ENCODE results near the gene FBXL2.
"Not testable (repeated sequence)": the region's sequence is repeated elsewhere in the genome, so short reads cannot be mapped to it uniquely, and the experiment has no call there.

FBXL2 gene

DNA sequence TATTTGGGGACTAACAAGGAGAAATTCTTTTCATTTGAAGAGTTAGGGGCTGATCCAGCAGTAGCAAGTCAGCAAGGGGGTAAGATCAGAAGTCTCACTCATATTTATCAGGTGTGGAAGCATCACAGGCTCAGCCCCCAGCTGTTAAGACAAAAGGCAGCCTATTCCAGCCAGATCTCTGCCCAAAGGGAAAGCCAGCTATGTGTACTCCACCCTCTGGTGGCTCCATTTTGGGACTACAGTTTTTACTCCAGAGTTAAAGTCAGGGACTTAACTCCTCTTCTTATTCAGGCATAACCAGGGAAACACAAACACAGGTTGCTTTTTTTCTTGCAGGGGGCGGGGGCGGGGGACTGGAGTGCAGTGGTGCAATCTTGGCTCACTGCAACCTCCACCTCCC lies 143.7 kb downstream of the FBXL2 start:
- no peak for TF ChIP-seq CTCF (IDR thresholded peaks at IDR 0.05; ENCODE audit: low read depth, low read length)
- DNase-seq (ENCODE audit: extremely low read depth, low read depth), result no peak

GRCh38 chr3:33424606-33425452 lies 147.6 kb downstream of the FBXL2 start:
- no peak for DNase-seq (ENCODE audit: extremely low read depth, low read depth)
- TF ChIP-seq CTCF (IDR thresholded peaks at IDR 0.05; ENCODE audit: low read depth, low read length), result no peak

DNA sequence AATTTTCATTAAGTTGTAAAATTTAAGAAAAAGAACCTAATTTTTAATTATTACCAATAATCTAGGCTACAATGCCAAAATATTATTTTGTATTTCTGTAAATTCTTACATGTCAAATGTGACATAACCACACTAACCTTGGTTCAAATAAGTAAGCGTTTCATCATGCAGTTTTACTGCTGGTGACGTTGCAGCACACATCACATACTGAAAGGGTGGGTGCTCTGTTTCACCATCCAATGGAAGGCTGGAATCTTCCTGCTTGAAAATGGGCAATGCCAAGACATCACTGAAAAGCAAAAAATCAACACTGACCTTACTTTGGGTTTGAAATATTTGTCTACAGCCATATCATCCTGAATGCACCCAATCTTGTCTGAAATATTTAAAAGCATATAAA lies 148.2 kb downstream of the FBXL2 start:
- no peak for DNase-seq (ENCODE audit: extremely low read depth, low read depth)
- TF ChIP-seq CTCF (IDR thresholded peaks at IDR 0.05; ENCODE audit: low read depth, low read length), result no peak

- TF ChIP-seq CTCF (IDR thresholded peaks at IDR 0.05; ENCODE audit: low read depth, low read length), result no peak
- DNase-seq (ENCODE audit: extremely low read depth, low read depth), result no peak
Measured at GRCh38 chr3:33426068-33426467, 148.8 kb downstream of the FBXL2 start.

GRCh38 chr3:33426630-33427317 lies 149.5 kb downstream of the FBXL2 start:
- DNase-seq (ENCODE audit: extremely low read depth, low read depth), result no peak
- no peak for TF ChIP-seq CTCF (IDR thresholded peaks at IDR 0.05; ENCODE audit: low read depth, low read length)

DNA sequence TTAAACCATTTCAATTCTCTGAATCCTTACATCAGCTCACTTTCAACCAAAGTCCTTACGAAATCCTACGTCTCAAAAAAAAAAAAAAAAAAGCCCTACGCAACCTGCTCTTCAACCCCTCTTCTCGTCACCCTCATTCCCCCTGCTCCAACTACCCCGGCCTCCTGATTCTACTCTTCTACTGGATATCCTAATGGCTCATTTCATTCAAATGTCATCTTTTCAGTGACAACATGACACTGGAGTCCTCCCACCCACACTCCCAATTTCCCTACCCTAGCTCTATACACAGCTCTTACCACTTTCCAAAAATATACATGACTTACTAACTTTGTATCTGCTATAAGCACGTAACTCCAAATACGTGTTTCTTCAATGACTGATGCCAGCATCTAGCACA lies 151.5 kb downstream of the FBXL2 start:
- no peak for TF ChIP-seq CTCF (IDR thresholded peaks at IDR 0.05; ENCODE audit: low read depth, low read length)
- no peak for DNase-seq (ENCODE audit: extremely low read depth, low read depth)

DNA sequence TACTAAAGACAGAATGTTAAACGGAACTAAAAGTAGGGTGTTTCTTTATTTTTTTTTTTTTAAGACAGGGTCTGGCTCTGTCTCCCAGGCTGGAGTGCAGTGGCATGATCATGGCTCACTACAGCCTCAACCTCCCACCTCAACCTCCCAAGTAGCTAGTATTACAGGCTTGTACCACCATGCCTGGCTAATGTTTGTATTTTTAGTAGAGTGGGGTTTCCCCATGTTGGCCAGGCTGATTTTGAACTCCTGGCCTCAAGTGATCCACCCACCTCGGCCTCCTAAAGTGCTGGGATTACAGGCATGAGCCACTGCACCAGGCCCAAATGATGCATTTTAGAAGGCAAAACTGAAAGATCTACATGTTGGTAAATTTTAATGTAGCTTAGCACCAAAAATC lies 152.1 kb downstream of the FBXL2 start:
- DNase-seq (ENCODE audit: extremely low read depth, low read depth), result not testable (repeated sequence)
